Prostate gland (tissue), 2 donors: ENCODE results near the gene SSUH2. TPM values are rescaled to one million over a fixed set of nuclear protein-coding genes. Genes with fewer than 3 reads are reported as not detected.

Experiments
- DNase-seq: peaks from one replicate; pipeline ENCODE4 v3.0.0-alpha.2; 2019; ENCODE audit warnings: low spot score
- H3K27ac ChIP-seq, 2 donors: fragments of 200-600 bp; sonication (generic); 2 replicates each; pipeline ENCODE4 v1.5.1; 2017 to 2019
- H3K27me3 ChIP-seq: fragments of 200-600 bp; sonication (generic); replicated peaks from 2 replicates; pipeline ENCODE4 v1.5.1; 2019; ENCODE audit not compliant: insufficient read depth
- H3K36me3 ChIP-seq, 2 donors: fragments of 200-600 bp; sonication (generic); 1 replicate in 1 of 2; 2 replicates in 1 of 2; pipeline versions ENCODE4 v1.5.1 to v1.8.1; 2017 to 2019
- H3K4me1 ChIP-seq: fragments of 200-600 bp; sonication (generic); replicated peaks from 2 replicates; pipeline ENCODE4 v1.5.1; 2019
- H3K4me3 ChIP-seq, 2 donors: fragments of 200-600 bp; sonication (generic); 2 replicates each; pipeline ENCODE4 v1.5.1; 2017 to 2019
- H3K9me3 ChIP-seq: fragments of 200-600 bp; sonication (generic); 2 replicates; pipeline ENCODE4 v1.5.1; 2017
- POLR2A ChIP-seq: fragments of 450-650 bp; IDR thresholded peaks from one replicate; pipeline ENCODE4 v1.6.1; 2016; ENCODE audit warnings: antibody characterized with exemption, mild to moderate bottlenecking
- POLR2AphosphoS5 ChIP-seq: sonication (generic); formaldehyde crosslinking; IDR thresholded peaks from one replicate; pipeline ENCODE4 v1.6.1; 2017; ENCODE audit warnings: antibody characterized with exemption
- WGBS: methylation state at CpG from one replicate; pipeline ENCODE4 v1.1.5; 2018; 5-methylcytosine and 5-hydroxymethylcytosine counted together
- intact Hi-C: fragments of 100-400 bp; cut with DNase I; formaldehyde crosslinking; loops from one replicate; pipeline ENCODE4 v1.14.2; 2022
- total RNA-seq, 2 donors: library from RNA; depleted of rRNA; stranded (reverse); fragments of >200 nt; gene quantifications; one replicate each; pipeline ENCODE4 v1.1.0, GENCODE V29; 2016
- TF ChIP-seq, protein P1 (sequence below), 4 experiments: fragments of 200-600 bp in 2 of 4; fragments of 450-650 bp in 2 of 4; sonication (generic) in 2 of 4; IDR thresholded peaks; 1 replicate in 3 of 4; 2 replicates in 1 of 4; pipeline ENCODE4 v1.5.1; 2016 to 2019; ENCODE audit warnings: antibody characterized with exemption in 4 of 4, mild to moderate bottlenecking in 2 of 4, moderate library complexity in 2 of 4

The SSUH2 gene
- total RNA-seq, 2 donors from 2014 or later = 0.27 to 2.6 TPM

DNA sequence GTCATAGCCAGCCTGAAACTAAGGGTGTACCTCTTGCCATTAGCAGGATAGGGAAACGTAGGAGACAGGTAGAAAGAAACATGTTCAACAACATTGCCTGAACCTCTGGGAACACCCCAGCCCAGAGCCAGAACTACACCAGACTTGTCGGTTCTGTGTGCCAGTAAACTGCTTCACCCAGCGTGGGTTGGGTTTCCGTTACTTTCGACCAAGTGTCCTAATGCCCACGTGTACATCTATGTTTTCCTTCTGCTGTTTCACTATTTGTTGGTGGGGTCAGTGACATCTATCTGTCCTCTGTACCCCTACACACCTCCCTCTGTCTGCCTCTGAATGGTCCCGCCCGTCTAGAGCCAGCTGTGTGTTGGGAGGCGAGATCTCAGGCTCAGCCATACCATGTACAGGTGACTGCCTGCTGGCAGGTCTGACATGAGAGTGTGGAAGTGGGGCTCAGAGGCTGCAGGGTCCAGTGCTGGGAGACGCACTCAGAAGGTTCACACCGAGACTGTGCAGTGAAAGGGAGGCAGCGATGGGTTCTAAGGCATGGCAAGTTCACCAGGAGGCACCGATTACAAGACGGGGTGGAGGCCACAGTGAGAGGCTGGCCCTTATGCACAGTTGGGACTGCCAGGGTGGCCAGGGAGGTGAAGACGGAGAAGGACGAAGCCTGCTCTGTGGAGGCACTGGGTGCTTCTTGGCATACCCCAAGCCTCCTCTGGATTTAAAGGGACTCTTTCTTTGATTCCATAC is 36.4 kb downstream of the SSUH2 start:
- no peaks in the 10 kb centered on the region for H3K4me1 ChIP-seq
- H3K27ac ChIP-seq = no peak overlapping the region
- 90% methylated on average over 16 of the region's 16 CpGs for WGBS
- intact Hi-C loops = loop anchor here (5.0 kb wide), 1 partner anchor 166 kb away; no protein-coding TSS in a partner anchor
- H3K9me3 ChIP-seq = no peaks in the 10 kb centered on the region
- TF ChIP-seq, protein P1, sequence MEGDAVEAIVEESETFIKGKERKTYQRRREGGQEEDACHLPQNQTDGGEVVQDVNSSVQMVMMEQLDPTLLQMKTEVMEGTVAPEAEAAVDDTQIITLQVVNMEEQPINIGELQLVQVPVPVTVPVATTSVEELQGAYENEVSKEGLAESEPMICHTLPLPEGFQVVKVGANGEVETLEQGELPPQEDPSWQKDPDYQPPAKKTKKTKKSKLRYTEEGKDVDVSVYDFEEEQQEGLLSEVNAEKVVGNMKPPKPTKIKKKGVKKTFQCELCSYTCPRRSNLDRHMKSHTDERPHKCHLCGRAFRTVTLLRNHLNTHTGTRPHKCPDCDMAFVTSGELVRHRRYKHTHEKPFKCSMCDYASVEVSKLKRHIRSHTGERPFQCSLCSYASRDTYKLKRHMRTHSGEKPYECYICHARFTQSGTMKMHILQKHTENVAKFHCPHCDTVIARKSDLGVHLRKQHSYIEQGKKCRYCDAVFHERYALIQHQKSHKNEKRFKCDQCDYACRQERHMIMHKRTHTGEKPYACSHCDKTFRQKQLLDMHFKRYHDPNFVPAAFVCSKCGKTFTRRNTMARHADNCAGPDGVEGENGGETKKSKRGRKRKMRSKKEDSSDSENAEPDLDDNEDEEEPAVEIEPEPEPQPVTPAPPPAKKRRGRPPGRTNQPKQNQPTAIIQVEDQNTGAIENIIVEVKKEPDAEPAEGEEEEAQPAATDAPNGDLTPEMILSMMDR (IDR thresholded peaks at IDR 0.05) = no peak
- TF ChIP-seq POLR2A = no peak
- TF ChIP-seq POLR2AphosphoS5 = no peak
- no peaks in the 10 kb centered on the region for H3K36me3 ChIP-seq
- DNase-seq = no peak
- no peaks in the 10 kb centered on the region for H3K27me3 ChIP-seq
- no peak overlapping the region for H3K4me3 ChIP-seq

DNA sequence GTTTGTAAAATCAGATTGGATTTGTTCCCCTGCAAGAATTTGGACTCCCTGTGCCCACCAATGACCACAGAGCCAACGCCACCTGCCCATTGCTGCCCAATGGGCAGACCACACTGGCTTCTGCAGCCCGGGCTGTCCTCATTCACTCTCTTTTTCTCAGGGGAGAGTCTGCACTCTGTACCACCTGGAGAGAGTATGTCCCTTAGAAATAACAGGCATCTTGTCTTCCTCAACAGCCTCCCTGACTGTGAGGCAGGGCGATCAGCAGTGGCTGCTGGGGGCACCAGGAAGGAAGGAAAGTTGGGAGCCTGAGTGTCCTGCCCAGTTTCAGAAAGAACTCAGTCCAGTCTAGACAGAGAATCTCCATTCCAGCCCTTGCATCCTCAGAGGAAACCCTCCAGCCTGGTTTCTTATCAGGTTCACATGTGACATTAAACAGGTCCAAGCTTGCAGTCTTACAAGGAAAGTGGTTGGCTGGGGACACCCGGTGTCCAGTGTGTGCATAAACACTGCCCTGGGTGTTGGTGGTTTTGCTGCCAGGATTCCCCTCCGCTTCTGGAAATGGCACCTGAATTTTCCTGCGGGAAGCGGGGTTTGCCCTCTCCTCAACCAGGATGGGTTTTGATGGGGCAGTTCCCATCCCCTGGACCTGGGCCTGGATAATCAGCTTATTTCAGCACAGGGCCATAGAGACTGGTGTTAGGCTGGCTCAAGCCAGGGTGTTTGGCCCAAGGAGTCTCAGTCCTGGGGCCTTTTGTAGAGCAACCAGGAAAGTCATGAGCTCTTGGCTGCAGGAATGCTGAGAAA is 37.2 kb downstream of the SSUH2 start:
- no peak overlapping the region for H3K27ac ChIP-seq
- peak; percentile 81 for TF ChIP-seq POLR2AphosphoS5
- TF ChIP-seq, protein P1 (IDR thresholded peaks at IDR 0.05) = peak in 3 of 4 experiments; percentile 63 to 83 (median 79)
- TF ChIP-seq POLR2A = no peak
- whole genome bisulfite sequencing = 46% methylated on average over 7 of the region's 7 CpGs
- no peaks in the 10 kb centered on the region for H3K4me1 ChIP-seq
- H3K27me3 ChIP-seq = no peaks in the 10 kb centered on the region
- no peaks in the 10 kb centered on the region for H3K9me3 ChIP-seq
- intact Hi-C loops = loop anchor here (5.0 kb wide), 1 partner anchor 165 kb away; no protein-coding TSS in a partner anchor
- DNase-seq = peak; percentile 73
- H3K4me3 ChIP-seq = no peak overlapping the region
- H3K36me3 ChIP-seq = no peaks in the 10 kb centered on the region

DNA sequence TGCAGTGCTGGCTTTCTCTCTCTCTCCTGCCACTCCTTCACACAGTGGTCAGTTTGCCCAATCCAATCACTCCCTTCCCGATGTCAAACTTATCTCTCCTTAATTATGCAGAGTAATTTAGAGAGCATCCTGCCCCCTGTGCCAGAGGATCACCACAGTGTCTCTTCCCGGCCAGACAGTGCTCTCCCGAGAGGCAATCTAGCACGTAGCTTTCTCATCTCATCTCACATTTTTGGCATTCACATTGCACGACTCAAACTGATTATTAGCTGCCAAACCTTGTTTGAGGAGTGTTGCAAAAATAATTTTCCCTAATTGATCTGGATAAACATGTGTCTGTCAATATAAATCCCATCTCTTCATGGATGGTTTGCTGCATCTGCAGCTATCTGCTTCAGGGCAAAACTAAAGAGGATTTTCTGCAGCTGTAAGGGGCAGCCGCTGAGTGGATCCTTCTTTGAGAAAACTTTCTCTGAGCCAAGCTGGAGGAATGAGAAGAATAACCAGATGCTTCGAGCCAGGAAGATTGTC is 37.8 kb downstream of the SSUH2 start:
- intact Hi-C loops = loop anchor here (5.0 kb wide), 1 partner anchor 164 kb away; no protein-coding TSS in a partner anchor
- DNase-seq = no peak
- TF ChIP-seq, protein P1 (IDR thresholded peaks at IDR 0.05) = no peak
- no peak for TF ChIP-seq POLR2AphosphoS5
- TF ChIP-seq POLR2A = no peak

DNA sequence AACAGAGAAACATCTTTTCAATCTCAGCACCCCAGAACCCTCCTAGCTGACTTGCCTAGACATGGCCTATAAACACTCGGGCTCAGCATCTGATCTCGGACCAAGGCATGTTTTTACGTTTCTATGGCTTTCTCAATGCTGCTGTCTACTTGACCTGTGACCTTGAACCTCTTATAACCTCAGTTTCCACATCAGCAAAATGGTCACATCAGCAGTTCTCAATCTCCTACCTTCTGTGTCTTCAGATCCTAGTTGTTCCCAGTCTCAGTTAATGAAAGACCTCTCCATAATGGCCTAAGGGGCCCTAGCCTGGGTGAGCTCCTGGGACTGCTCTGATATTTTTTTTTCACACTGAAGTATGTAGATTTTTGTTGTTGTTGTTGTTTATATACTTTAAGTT is 39.6 kb downstream of the SSUH2 start:
- H3K4me1 ChIP-seq = no peaks in the 10 kb centered on the region
- no peak overlapping the region for H3K4me3 ChIP-seq
- TF ChIP-seq, protein P1 (IDR thresholded peaks at IDR 0.05) = no peak
- no peak for TF ChIP-seq POLR2AphosphoS5
- no peak for TF ChIP-seq POLR2A
- H3K9me3 ChIP-seq = no peaks in the 10 kb centered on the region
- no peaks in the 10 kb centered on the region for H3K36me3 ChIP-seq
- no peaks in the 10 kb centered on the region for H3K27me3 ChIP-seq
- intact Hi-C loops = loop anchor here (5.0 kb wide), 1 partner anchor 163 kb away; no protein-coding TSS in a partner anchor
- H3K27ac ChIP-seq = no peak overlapping the region
- WGBS = 94% methylated on average over 3 of the region's 3 CpGs
- no peak for DNase-seq

More for the DNA sequence above, 37.8 kb downstream of the SSUH2 start:
- Histone ChIP-seq H3K27me3 (no peaks in the 10 kb centered on the region), H3K36me3 (no peaks in the 10 kb centered on the region), H3K4me3 (no peak overlapping the region), H3K27ac (no peak overlapping the region), H3K4me1 (no peaks in the 10 kb centered on the region), H3K9me3 (no peaks in the 10 kb centered on the region)
- WGBS = 50% methylated on average over 7 of the region's 7 CpGs
